Measurements from ENCODE around the gene GABARAP. TPM values are rescaled to one million over a fixed set of nuclear protein-coding genes. Genes with fewer than 3 reads are reported as not detected.
A peak's percentile ranks its signal among the peaks of the same experiment; 100 is the strongest.

The GABARAP gene
- polyA plus RNA-seq, 1 donor (not counting 4 experiments of a cell fraction or from before 2014, with no cell fraction given): 271 TPM

DNA sequence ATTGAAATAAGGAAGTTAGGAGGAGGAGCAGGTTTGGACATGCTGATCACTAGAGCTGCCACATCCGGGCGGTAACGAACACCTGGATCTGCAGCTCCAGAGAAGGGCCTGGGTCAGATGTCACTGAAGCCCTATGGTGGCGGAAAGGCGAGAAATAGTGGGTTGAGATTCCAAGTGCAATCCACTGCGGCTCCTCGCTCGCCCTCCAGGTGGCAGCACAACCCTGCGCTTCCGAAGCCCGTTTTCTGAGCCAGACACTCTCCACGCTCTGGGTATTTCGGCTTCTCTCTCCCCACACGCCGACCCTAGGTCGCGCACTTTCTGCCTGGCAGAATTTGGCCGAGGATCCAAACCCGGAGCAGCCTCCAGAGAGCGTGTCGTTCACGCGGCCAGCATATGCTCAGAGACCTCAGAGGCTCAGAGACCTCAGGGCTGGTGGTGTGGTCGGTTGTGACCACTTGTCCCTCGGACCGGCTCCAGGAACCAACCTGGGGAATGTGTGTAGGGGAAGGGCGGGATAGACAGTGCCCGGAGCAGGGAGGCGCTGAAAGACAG is 38.3 kb upstream of the GABARAP start:
- dilution Hi-C loops (cut with MboI; ENCODE audit: extremely low pct_ligation_motif_present, low sequenced_read_pairs): no loop called here
- Histone ChIP-seq H3K4me2 (ENCODE audit: control insufficient read depth, extremely low read depth, insufficient read depth, low read depth, low read length) (peak overlapping the region; percentile 98), H3K27ac (ENCODE audit: control insufficient read depth, insufficient read depth, low read length) (peak overlapping the region; percentile 44), H3K27me3 (ENCODE audit: control insufficient read depth, extremely low read depth, insufficient read depth, low read length) (peaks cover 34% of the 10 kb centered on the region), H3K36me3 (ENCODE audit: control insufficient read depth in 2 of 2, extremely low read depth in 1 of 2, insufficient read depth in 2 of 2, low read length in 2 of 2) (no peaks in the 10 kb centered on the region), H3K4me1 (ENCODE audit: control insufficient read depth, extremely low read depth, insufficient read depth, low read length) (peaks cover 16% of the 10 kb centered on the region), H4K20me1 (ENCODE audit: control insufficient read depth, extremely low read depth, insufficient read depth, low read length) (no peaks in the 10 kb centered on the region), H3K9me1 (ENCODE audit: control insufficient read depth, extremely low read depth, insufficient read depth, low read length) (no peaks in the 10 kb centered on the region), H3K79me2 (ENCODE audit: control insufficient read depth, insufficient read depth, low read length) (no peaks in the 10 kb centered on the region), H3K9ac (ENCODE audit: control insufficient read depth, extremely low read depth, insufficient read depth, low read length) (peak overlapping the region; percentile 72), H2AFZ (ENCODE audit: control insufficient read depth, low read length) (peak overlapping the region; percentile 72), H3K4me3 (ENCODE audit: control insufficient read depth in 2 of 3, extremely low read depth in 1 of 3, insufficient read depth in 2 of 3, low read depth in 1 of 3, low read length in 3 of 3) (peak overlapping the region; percentile 38 to 78 (median 66)), H3K9me3 (ENCODE audit: control insufficient read depth, low read depth, low read length) (no peaks in the 10 kb centered on the region)
- no peak for TF ChIP-seq EZH2 (IDR thresholded peaks at IDR 0.05; ENCODE audit: low read length)
- TF ChIP-seq, protein P1, sequence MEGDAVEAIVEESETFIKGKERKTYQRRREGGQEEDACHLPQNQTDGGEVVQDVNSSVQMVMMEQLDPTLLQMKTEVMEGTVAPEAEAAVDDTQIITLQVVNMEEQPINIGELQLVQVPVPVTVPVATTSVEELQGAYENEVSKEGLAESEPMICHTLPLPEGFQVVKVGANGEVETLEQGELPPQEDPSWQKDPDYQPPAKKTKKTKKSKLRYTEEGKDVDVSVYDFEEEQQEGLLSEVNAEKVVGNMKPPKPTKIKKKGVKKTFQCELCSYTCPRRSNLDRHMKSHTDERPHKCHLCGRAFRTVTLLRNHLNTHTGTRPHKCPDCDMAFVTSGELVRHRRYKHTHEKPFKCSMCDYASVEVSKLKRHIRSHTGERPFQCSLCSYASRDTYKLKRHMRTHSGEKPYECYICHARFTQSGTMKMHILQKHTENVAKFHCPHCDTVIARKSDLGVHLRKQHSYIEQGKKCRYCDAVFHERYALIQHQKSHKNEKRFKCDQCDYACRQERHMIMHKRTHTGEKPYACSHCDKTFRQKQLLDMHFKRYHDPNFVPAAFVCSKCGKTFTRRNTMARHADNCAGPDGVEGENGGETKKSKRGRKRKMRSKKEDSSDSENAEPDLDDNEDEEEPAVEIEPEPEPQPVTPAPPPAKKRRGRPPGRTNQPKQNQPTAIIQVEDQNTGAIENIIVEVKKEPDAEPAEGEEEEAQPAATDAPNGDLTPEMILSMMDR (optimal IDR thresholded peaks at IDR 0.05 in 1 of 3, IDR thresholded peaks at IDR 0.05 in 1 of 3, conservative IDR thresholded peaks at IDR 0.05 in 1 of 3; ENCODE audit: extremely low read depth in 1 of 3, insufficient read depth in 2 of 3, low read length in 3 of 3): peak; percentile 98
- peak; percentile 84 for FAIRE-seq
- peak; percentile 75 for DNase-seq (ENCODE audit: low read depth, low spot score)

DNA sequence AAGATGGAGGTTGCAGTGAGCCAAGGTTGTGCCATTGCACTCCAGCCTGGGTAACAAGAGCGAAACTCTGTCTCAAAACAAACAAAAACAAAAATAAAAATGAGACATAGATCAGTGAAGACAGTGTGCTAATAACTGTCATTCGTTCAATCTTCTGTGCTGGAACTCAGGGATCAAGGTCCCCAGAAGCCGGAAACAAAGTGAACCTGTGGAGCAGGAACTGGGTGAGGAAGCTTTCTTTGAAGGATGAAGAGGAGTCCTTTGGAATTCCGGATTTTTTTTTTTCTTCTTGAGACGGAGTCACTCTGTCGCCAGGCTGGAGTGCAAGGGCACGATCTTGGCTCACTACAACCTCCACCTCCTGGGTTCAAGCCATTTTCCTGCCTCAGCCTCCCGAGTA is 37.2 kb upstream of the GABARAP start:
- Histone ChIP-seq H3K9me3 (ENCODE audit: control insufficient read depth, low read depth, low read length) (no peaks in the 10 kb centered on the region), H3K9me1 (ENCODE audit: control insufficient read depth, extremely low read depth, insufficient read depth, low read length) (no peaks in the 10 kb centered on the region), H3K27me3 (ENCODE audit: control insufficient read depth, extremely low read depth, insufficient read depth, low read length) (peaks cover 24% of the 10 kb centered on the region), H3K4me2 (ENCODE audit: control insufficient read depth, extremely low read depth, insufficient read depth, low read depth, low read length) (no peak overlapping the region), H3K9ac (ENCODE audit: control insufficient read depth, extremely low read depth, insufficient read depth, low read length) (no peak overlapping the region), H3K79me2 (ENCODE audit: control insufficient read depth, insufficient read depth, low read length) (no peaks in the 10 kb centered on the region), H2AFZ (ENCODE audit: control insufficient read depth, low read length) (no peak overlapping the region), H3K4me3 (ENCODE audit: control insufficient read depth in 2 of 3, extremely low read depth in 1 of 3, insufficient read depth in 2 of 3, low read depth in 1 of 3, low read length in 3 of 3) (no peak overlapping the region), H4K20me1 (ENCODE audit: control insufficient read depth, extremely low read depth, insufficient read depth, low read length) (no peaks in the 10 kb centered on the region), H3K27ac (ENCODE audit: control insufficient read depth, insufficient read depth, low read length) (no peak overlapping the region), H3K4me1 (ENCODE audit: control insufficient read depth, extremely low read depth, insufficient read depth, low read length) (peaks cover 16% of the 10 kb centered on the region), H3K36me3 (ENCODE audit: control insufficient read depth in 2 of 2, extremely low read depth in 1 of 2, insufficient read depth in 2 of 2, low read length in 2 of 2) (no peaks in the 10 kb centered on the region)
- TF ChIP-seq EZH2 (IDR thresholded peaks at IDR 0.05; ENCODE audit: low read length): no peak
- TF ChIP-seq, protein P1 (optimal IDR thresholded peaks at IDR 0.05 in 1 of 3, IDR thresholded peaks at IDR 0.05 in 1 of 3, conservative IDR thresholded peaks at IDR 0.05 in 1 of 3; ENCODE audit: extremely low read depth in 1 of 3, insufficient read depth in 2 of 3, low read length in 3 of 3): no peak
- dilution Hi-C loops (cut with MboI; ENCODE audit: extremely low pct_ligation_motif_present, low sequenced_read_pairs): no loop called here
- DNase-seq (ENCODE audit: low read depth, low spot score) (no peak), FAIRE-seq (no peak)
